CD14-positive monocyte (primary cell): ENCODE measurements around the gene KIR2DL3. TPM values are rescaled to one million over a fixed set of nuclear protein-coding genes. Genes with fewer than 3 reads are reported as not detected.
"Not testable (repeated sequence)": the region's sequence is repeated elsewhere in the genome, so short reads cannot be mapped to it uniquely, and the experiment has no call there.

Experiments
- DNase-seq, 3 donors: peaks; one replicate each; pipeline ENCODE4 v3.0.0-alpha.2; 2011 to 2022
- H2AFZ ChIP-seq: 2 replicates; pipeline ENCODE4 v1.6.0; 2012; ENCODE audit warnings: mild to moderate bottlenecking, low read depth, low read length, inconsistent platforms; ENCODE audit not compliant: insufficient read depth, poor library complexity, severe bottlenecking
- H3K27ac ChIP-seq, 2 donors: 1 replicate in 1 of 2; 2 replicates in 1 of 2; pipeline ENCODE4 v1.5.1; 2012 to 2013; ENCODE audit warnings: low read length in 2 of 2, control low read depth in 1 of 2, inconsistent platforms in 1 of 2, low read depth in 1 of 2, mild to moderate bottlenecking in 1 of 2
- H3K27me3 ChIP-seq, 2 donors: one replicate each; pipeline versions ENCODE4 v1.6.0 to v1.6.1; 2011 to 2013; ENCODE audit warnings: low read length in 2 of 2; ENCODE audit not compliant: control insufficient read depth in 2 of 2, insufficient read depth in 2 of 2
- H3K36me3 ChIP-seq, 2 donors: replicated peaks in 1 of 2; 1 replicate in 1 of 2; 2 replicates in 1 of 2; pipeline versions ENCODE4 v1.5.1 to v1.6.1; 2012 to 2013; ENCODE audit warnings: low read length in 2 of 2, control low read depth in 1 of 2, inconsistent platforms in 1 of 2, mild to moderate bottlenecking in 1 of 2; ENCODE audit not compliant: insufficient read depth in 2 of 2, control insufficient read depth in 1 of 2
- H3K4me1 ChIP-seq, 2 donors: 1 replicate in 1 of 2; 2 replicates in 1 of 2; pipeline versions ENCODE4 v1.5.1 to v1.6.1; 2012 to 2013; ENCODE audit warnings: low read length in 2 of 2, control low read depth in 1 of 2, inconsistent platforms in 1 of 2, mild to moderate bottlenecking in 1 of 2, moderate library complexity in 1 of 2; ENCODE audit not compliant: insufficient read depth in 2 of 2, control insufficient read depth in 1 of 2
- H3K4me2 ChIP-seq: replicated peaks from 2 replicates; pipeline ENCODE3; 2012; ENCODE audit warnings: low read length, moderate library complexity, mild to moderate bottlenecking; ENCODE audit not compliant: poor library complexity, severe bottlenecking; ENCODE audit errors: extremely low read depth
- H3K4me3 ChIP-seq, 3 experiments: fragments of 200-600 bp in 1 of 3; sonication (generic) in 1 of 3; replicated peaks in 1 of 3; 1 replicate in 2 of 3; 2 replicates in 1 of 3; pipeline ENCODE4 v1.5.1; 2011 to 2013; ENCODE audit warnings: low read length in 3 of 3, mild to moderate bottlenecking in 3 of 3, control low read depth in 2 of 3, low read depth in 2 of 3, inconsistent platforms in 1 of 3, moderate library complexity in 1 of 3
- H3K79me2 ChIP-seq: 2 replicates; pipeline ENCODE4 v1.6.0; 2012; ENCODE audit warnings: mild to moderate bottlenecking, control low read depth, inconsistent platforms, low read length, moderate library complexity; ENCODE audit not compliant: insufficient read depth
- H3K9ac ChIP-seq: 2 replicates; pipeline ENCODE4 v1.6.0; 2017; ENCODE audit warnings: low read length, mild to moderate bottlenecking; ENCODE audit not compliant: insufficient read depth, poor library complexity, severe bottlenecking
- H3K9me3 ChIP-seq, 2 donors: replicated peaks in 1 of 2; 1 replicate in 1 of 2; 2 replicates in 1 of 2; pipeline versions ENCODE4 v1.5.1 to v1.6.1; 2012 to 2013; ENCODE audit warnings: low read length in 2 of 2, control low read depth in 1 of 2; ENCODE audit not compliant: control insufficient read depth in 1 of 2, insufficient read depth in 1 of 2
- H4K20me1 ChIP-seq: 2 replicates; pipeline ENCODE4 v1.6.0; 2012; ENCODE audit warnings: mild to moderate bottlenecking, low read length, control low read depth, moderate library complexity; ENCODE audit not compliant: insufficient read depth
- H3K27ac Mint-ChIP-seq, 7 donors: one replicate each; pipeline ENCODE4 v1.8.0; 2020; ENCODE audit warnings: mild to moderate bottlenecking in 7 of 7, mixed read lengths in 7 of 7, moderate library complexity in 6 of 7, inconsistent platforms in 2 of 7
- H3K27me3 Mint-ChIP-seq, 3 donors: one replicate each; pipeline ENCODE4 v1.8.0; 2021 to 2022; ENCODE audit warnings: low read depth in 3 of 3, mild to moderate bottlenecking in 3 of 3, mixed read lengths in 3 of 3, moderate library complexity in 3 of 3, inconsistent platforms in 1 of 3
- H3K36me3 Mint-ChIP-seq, 2 donors: one replicate each; pipeline ENCODE4 v1.8.0; 2020; ENCODE audit warnings: mixed read lengths in 2 of 2, inconsistent platforms in 1 of 2, mild to moderate bottlenecking in 1 of 2
- H3K4me1 Mint-ChIP-seq: one replicate; pipeline ENCODE4 v1.8.0; 2020; ENCODE audit warnings: mild to moderate bottlenecking, mixed read lengths
- H3K4me3 Mint-ChIP-seq, 2 donors: one replicate each; pipeline ENCODE4 v1.8.0; 2020; ENCODE audit warnings: mild to moderate bottlenecking in 2 of 2, mixed read lengths in 2 of 2, moderate library complexity in 1 of 2
- H3K9me3 Mint-ChIP-seq, 7 donors: one replicate each; pipeline ENCODE4 v1.8.0; 2020 to 2022; ENCODE audit warnings: mixed read lengths in 7 of 7, mild to moderate bottlenecking in 6 of 7, moderate library complexity in 6 of 7, inconsistent platforms in 2 of 7
- CTCF ChIP-seq: fragments of 200-600 bp; IDR thresholded peaks from one replicate; pipeline ENCODE4 v1.8.0; 2022; ENCODE audit warnings: antibody characterized with exemption, mild to moderate bottlenecking
- WGBS: methylation state at CpG from one replicate; pipeline ENCODE4 v1.1.5; 2013; ENCODE audit warnings: missing lambda C conversion rate; ENCODE audit not compliant: insufficient coverage; 5-methylcytosine and 5-hydroxymethylcytosine counted together
- intact Hi-C, 2 donors: fragments of 100-400 bp; cut with micrococcal nuclease; formaldehyde crosslinking; loops; one replicate each; pipeline versions ENCODE4 v1.15.0 to v1.15.1; 2023
- polyA plus RNA-seq, 3 donors: library from polyadenylated mRNA; depleted of rRNA in 1 of 3; unstranded in 2 of 3; stranded (reverse) in 1 of 3; fragments of 300-500 nt in 2 of 3; fragments of >200 nt in 1 of 3; fragmentation: Illumina TruSeq in 2 of 3; gene quantifications; 1 replicate in 2 of 3; 2 replicates in 1 of 3; pipeline ENCODE4 v1.2.3, GENCODE V29; 2012 to 2021

KIR2DL3 gene
- polyA plus RNA-seq, 3 donors, result 0.07 TPM; not detected in 2

- intact Hi-C loops, H3K9me3 Mint-ChIP-seq, H3K4me3 ChIP-seq, H3K79me2 ChIP-seq, H3K36me3 Mint-ChIP-seq, H4K20me1 ChIP-seq, H3K27me3 Mint-ChIP-seq, H2AFZ ChIP-seq, H3K9me3 ChIP-seq, H3K27me3 ChIP-seq, H3K4me2 ChIP-seq, H3K36me3 ChIP-seq: not testable (repeated sequence)
- peak; percentile 84 to 96 (median 95) for DNase-seq
- Mint-ChIP-seq H3K4me3 (peak overlapping the region in 1 of 2 donors; percentile 64), H3K4me1 (peaks cover 29% of the 10 kb centered on the region), H3K27ac (peak overlapping the region; percentile 93 to 99 (median 95))
- H3K9ac ChIP-seq, result peak overlapping the region; percentile 32
- H3K27ac ChIP-seq, result peak overlapping the region; percentile 71 to 83
- 0% methylated on average over 4 of the region's 6 CpGs for WGBS
- H3K4me1 ChIP-seq, result peaks cover 22 to 33% of the 10 kb centered on the region in 2 donors
Measured at GRCh38 chr19:54788154-54788553, 49.8 kb downstream of the KIR2DL3 start.

- H4K20me1 ChIP-seq, result no peaks in the 10 kb centered on the region
- H3K36me3 ChIP-seq, result no peaks in the 10 kb centered on the region
- intact Hi-C loops, result loop anchor here in 1 of 2 donors (10.0 kb wide), 1 partner anchor 84 kb away; the partner anchor contains the start of gene FCAR
- no peak overlapping the region for H2AFZ ChIP-seq
- DNase-seq, result no peak
- H3K27me3 ChIP-seq, result no peaks in the 10 kb centered on the region
- H3K9me3 ChIP-seq, result no peaks in the 10 kb centered on the region
- H3K9ac ChIP-seq, result no peak overlapping the region
- no peak overlapping the region for H3K4me2 ChIP-seq
- Mint-ChIP-seq H3K9me3 (peaks cover 0 to 6% (median 0%) of the 10 kb centered on the region in 7 donors), H3K4me1 (peaks cover 32% of the 10 kb centered on the region), H3K27ac (peak overlapping the region in 2 of 7 donors; percentile 20 to 66), H3K27me3 (peaks cover 0 to 4% (median 3%) of the 10 kb centered on the region in 3 donors), H3K36me3 (peaks cover 0 to 4% of the 10 kb centered on the region in 2 donors), H3K4me3 (no peak overlapping the region)
- H3K4me3 ChIP-seq, result no peak overlapping the region
- H3K79me2 ChIP-seq, result no peaks in the 10 kb centered on the region
- no peak for TF ChIP-seq CTCF
- peaks cover 24 to 40% of the 10 kb centered on the region in 2 donors for H3K4me1 ChIP-seq
- no peak overlapping the region for H3K27ac ChIP-seq
- 90% methylated on average over 2 of the region's 5 CpGs for WGBS
Measured at GRCh38 chr19:54790711-54791110, 52.4 kb downstream of the KIR2DL3 start.
